Measurements from ENCODE around the gene SMIM28. TPM values are rescaled to one million over a fixed set of nuclear protein-coding genes. Genes with fewer than 3 reads are reported as not detected.

The SMIM28 gene
- total and polyA plus RNA-seq, 2 of the 4 experiments (the other 2 are of a cell fraction) = not detected

DNA sequence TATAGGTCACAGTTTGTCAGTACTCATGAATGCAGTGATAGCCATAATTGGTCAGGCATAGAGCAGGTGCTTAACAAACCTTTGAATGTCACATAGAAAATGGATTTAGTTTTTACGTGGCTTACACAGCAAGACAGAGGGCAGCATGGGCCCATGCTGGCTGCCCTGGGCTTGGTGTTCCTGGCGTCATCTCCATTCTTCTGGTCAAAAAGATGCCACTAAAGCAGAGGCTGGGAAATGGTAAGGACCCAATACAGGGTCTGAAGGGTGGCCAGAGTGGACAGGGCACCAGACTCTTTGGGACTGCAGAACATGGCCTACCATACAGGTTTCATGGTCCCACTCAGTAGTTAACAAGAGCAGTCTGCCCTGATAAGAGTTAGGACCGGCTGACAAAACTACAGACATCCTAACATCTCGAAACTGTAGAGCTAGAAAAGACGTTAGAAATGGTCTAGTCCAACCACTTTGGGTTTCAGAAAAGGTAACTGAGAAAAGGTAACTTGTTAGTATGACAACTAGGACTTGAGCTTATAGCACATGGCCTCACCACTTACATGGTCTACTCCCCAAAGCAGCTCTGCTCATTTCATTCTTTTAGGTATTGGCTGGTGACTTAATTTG is 48.9 kb downstream of the SMIM28 start:
- 100% methylated on average over 2 of the region's 5 CpGs; no CpG with 5 or more reads in 1 of the 2 experiments for WGBS, 2 experiments (ENCODE audit: extremely low coverage in 2 of 2, insufficient read length in 1 of 2)
- no peaks in the 10 kb centered on the region for H4K20me1 ChIP-seq (ENCODE audit: insufficient read depth, low read length)
- no peak overlapping the region for H2BK15ac ChIP-seq (ENCODE audit: low read depth, low read length)
- no peak overlapping the region for H3K4ac ChIP-seq (ENCODE audit: low read depth, low read length)
- H2BK120ac ChIP-seq (ENCODE audit: low read depth, low read length) = no peak overlapping the region
- no peak overlapping the region for H2BK20ac ChIP-seq (ENCODE audit: low read depth, low read length)
- H3K9ac ChIP-seq (ENCODE audit: low read depth, low read length) = no peak overlapping the region
- intact Hi-C loops (cut with micrococcal nuclease) (loop anchor here (10.0 kb wide), 1 partner anchor 268 kb away; no protein-coding TSS in a partner anchor), dilution Hi-C loops (cut with HindIII; ENCODE audit: low sequenced_read_pairs, unreplicated experiment) (no loop called here), in situ Hi-C loops (cut with MboI; ENCODE audit: low sequenced_read_pairs) (no loop called here)
- no peak overlapping the region for H3K14ac ChIP-seq (replicated peaks; ENCODE audit: low read depth, low read length)
- peaks cover 6% of the 10 kb centered on the region for H3K36me3 ChIP-seq (ENCODE audit: control insufficient read depth, insufficient read depth, low read length)
- no peaks in the 10 kb centered on the region for H3K9me3 ChIP-seq (ENCODE audit: control insufficient read depth, insufficient read depth, low read length)
- H2AFZ ChIP-seq (replicated peaks; ENCODE audit: low read length, poor library complexity) = no peak overlapping the region
- H3K4me1 ChIP-seq (ENCODE audit: control insufficient read depth, insufficient read depth, low read length) = peaks cover 5% of the 10 kb centered on the region; the same call in 1 of the 2 replicates
- no peak overlapping the region for H3K4me2 ChIP-seq (ENCODE audit: low read depth, low read length)
- H4K91ac ChIP-seq (ENCODE audit: insufficient read depth, low read depth, low read length) = no peak overlapping the region
- no peak overlapping the region for H3K56ac ChIP-seq (ENCODE audit: extremely low read depth, insufficient read depth, low read length)
- H3K23ac ChIP-seq (ENCODE audit: low read depth, low read length) = no peak overlapping the region
- CTCF ChIA-PET = interaction anchor here (0.9 to 2.2 kb wide), 2 partner anchors 22 to 162 kb away, joined by 4 to 6 read pairs; partner anchors contain the start of gene HEBP2
- ATAC-seq (ENCODE audit: low read depth) (no peak), DNase-seq (no peak)
- no peak overlapping the region for H4K5ac ChIP-seq (ENCODE audit: low read depth, low read length)
- TF ChIP-seq RAD21 (IDR thresholded peaks at IDR 0.05; ENCODE audit: low read length) (no peak), MXI1 (IDR thresholded peaks at IDR 0.05; ENCODE audit: borderline replicate concordance, low read depth, low read length) (no peak), FOS (IDR thresholded peaks at IDR 0.05; ENCODE audit: low read depth, low read length) (no peak), RCOR1 (IDR thresholded peaks at IDR 0.05; ENCODE audit: insufficient replicate concordance, low read length) (no peak), MAFK (IDR thresholded peaks at IDR 0.05; ENCODE audit: low read depth, low read length) (no peak), CHD1 (IDR thresholded peaks at IDR 0.05; ENCODE audit: low read depth, low read length) (no peak), POLR2A (IDR thresholded peaks at IDR 0.05; ENCODE audit: low read depth, low read length) (no peak), CEBPB (IDR thresholded peaks at IDR 0.05; ENCODE audit: low read depth, low read length) (no peak), NFE2L2 (IDR thresholded peaks at IDR 0.05; ENCODE audit: low read depth, low read length) (no peak), RFX5 (IDR thresholded peaks at IDR 0.05; ENCODE audit: low read depth, low read length) (no peak)
- TF ChIP-seq, protein P1, sequence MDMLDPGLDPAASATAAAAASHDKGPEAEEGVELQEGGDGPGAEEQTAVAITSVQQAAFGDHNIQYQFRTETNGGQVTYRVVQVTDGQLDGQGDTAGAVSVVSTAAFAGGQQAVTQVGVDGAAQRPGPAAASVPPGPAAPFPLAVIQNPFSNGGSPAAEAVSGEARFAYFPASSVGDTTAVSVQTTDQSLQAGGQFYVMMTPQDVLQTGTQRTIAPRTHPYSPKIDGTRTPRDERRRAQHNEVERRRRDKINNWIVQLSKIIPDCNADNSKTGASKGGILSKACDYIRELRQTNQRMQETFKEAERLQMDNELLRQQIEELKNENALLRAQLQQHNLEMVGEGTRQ (IDR thresholded peaks at IDR 0.05; ENCODE audit: low read depth, low read length) = no peak
- TF ChIP-seq, protein P2, sequence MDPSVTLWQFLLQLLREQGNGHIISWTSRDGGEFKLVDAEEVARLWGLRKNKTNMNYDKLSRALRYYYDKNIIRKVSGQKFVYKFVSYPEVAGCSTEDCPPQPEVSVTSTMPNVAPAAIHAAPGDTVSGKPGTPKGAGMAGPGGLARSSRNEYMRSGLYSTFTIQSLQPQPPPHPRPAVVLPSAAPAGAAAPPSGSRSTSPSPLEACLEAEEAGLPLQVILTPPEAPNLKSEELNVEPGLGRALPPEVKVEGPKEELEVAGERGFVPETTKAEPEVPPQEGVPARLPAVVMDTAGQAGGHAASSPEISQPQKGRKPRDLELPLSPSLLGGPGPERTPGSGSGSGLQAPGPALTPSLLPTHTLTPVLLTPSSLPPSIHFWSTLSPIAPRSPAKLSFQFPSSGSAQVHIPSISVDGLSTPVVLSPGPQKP (IDR thresholded peaks at IDR 0.05; ENCODE audit: borderline replicate concordance, low read depth, low read length) = no peak
- TF ChIP-seq, protein P3, sequence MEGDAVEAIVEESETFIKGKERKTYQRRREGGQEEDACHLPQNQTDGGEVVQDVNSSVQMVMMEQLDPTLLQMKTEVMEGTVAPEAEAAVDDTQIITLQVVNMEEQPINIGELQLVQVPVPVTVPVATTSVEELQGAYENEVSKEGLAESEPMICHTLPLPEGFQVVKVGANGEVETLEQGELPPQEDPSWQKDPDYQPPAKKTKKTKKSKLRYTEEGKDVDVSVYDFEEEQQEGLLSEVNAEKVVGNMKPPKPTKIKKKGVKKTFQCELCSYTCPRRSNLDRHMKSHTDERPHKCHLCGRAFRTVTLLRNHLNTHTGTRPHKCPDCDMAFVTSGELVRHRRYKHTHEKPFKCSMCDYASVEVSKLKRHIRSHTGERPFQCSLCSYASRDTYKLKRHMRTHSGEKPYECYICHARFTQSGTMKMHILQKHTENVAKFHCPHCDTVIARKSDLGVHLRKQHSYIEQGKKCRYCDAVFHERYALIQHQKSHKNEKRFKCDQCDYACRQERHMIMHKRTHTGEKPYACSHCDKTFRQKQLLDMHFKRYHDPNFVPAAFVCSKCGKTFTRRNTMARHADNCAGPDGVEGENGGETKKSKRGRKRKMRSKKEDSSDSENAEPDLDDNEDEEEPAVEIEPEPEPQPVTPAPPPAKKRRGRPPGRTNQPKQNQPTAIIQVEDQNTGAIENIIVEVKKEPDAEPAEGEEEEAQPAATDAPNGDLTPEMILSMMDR (conservative IDR thresholded peaks at IDR 0.05; ENCODE audit: low read depth, low read length) = no peak
- no peak overlapping the region for H2AK9ac ChIP-seq (replicated peaks; ENCODE audit: low read depth, low read length, poor library complexity)
- POLR2A ChIA-PET (ENCODE audit: unreplicated experiment) = no interaction called here
- no peak overlapping the region for H3K27ac ChIP-seq (ENCODE audit: insufficient read depth, low read length)
- H3K27me3 ChIP-seq (ENCODE audit: control insufficient read depth, insufficient read depth, low read length) = no peaks in the 10 kb centered on the region
- no peak overlapping the region for H4K8ac ChIP-seq (ENCODE audit: low read depth in 2 of 2, low read length in 2 of 2)
- no peak overlapping the region for H2AK5ac ChIP-seq (ENCODE audit: low read depth, low read length)
- no TSS peak for BruUV-seq (replicated peaks)
- 0 out of 2 replicates have a peak, but pooled peaks cover 2% of the 10 kb centered on the region for H3K9me1 ChIP-seq (ENCODE audit: insufficient read depth, low read length)
- no peaks in the 10 kb centered on the region for H3K79me1 ChIP-seq (ENCODE audit: low read depth in 1 of 2, low read length in 2 of 2)
- no peak overlapping the region for H3K18ac ChIP-seq (ENCODE audit: low read depth, low read length)
- H2BK5ac ChIP-seq (ENCODE audit: low read depth, low read length, poor library complexity, severe bottlenecking) = no peak overlapping the region
- no peak overlapping the region for H3K4me3 ChIP-seq (ENCODE audit: insufficient read depth, low read depth, low read length)
